Right lobe of liver (tissue), 6 donors: ENCODE results near the gene MAST3. TPM values are rescaled to one million over a fixed set of nuclear protein-coding genes. Genes with fewer than 3 reads are reported as not detected.

Source experiments
- ATAC-seq, 4 donors: fragments of 200-7000 bp; cut with Tn5 transposase; one replicate each; pipeline ENCODE4 v1.9.1; 2020; ENCODE audit warnings: mild to moderate bottlenecking in 4 of 4, moderate library complexity in 4 of 4
- DNase-seq, 3 donors: peaks; one replicate each; pipeline ENCODE4 v3.0.0-alpha.2; 2020
- H3K27ac ChIP-seq, 3 donors: fragments of 200-600 bp; one replicate each; pipeline ENCODE4 v1.8.0; 2022
- H3K27me3 ChIP-seq, 2 donors: fragments of 200-600 bp; one replicate each; pipeline ENCODE4 v1.8.0; 2022
- H3K36me3 ChIP-seq, 4 donors: fragments of 200-600 bp; sonication (generic) in 1 of 4; one replicate each; pipeline versions ENCODE4 v1.5.1 to v1.8.0; 2017 to 2022; ENCODE audit warnings: control low read depth in 1 of 4
- H3K4me1 ChIP-seq, 4 donors: fragments of 200-600 bp; sonication (generic) in 1 of 4; one replicate each; pipeline versions ENCODE4 v1.5.1 to v1.8.0; 2017 to 2022; ENCODE audit warnings: control low read depth in 1 of 4
- H3K4me3 ChIP-seq, 3 donors: fragments of 200-600 bp; one replicate each; pipeline ENCODE4 v1.8.0; 2022
- H3K9me3 ChIP-seq, 4 donors: fragments of 200-600 bp; sonication (generic) in 1 of 4; one replicate each; pipeline versions ENCODE4 v1.5.1 to v1.8.0; 2017 to 2022; ENCODE audit warnings: control low read depth in 1 of 4
- CTCF ChIP-seq, 4 donors: fragments of 200-600 bp in 3 of 4; fragments of 450-650 bp in 1 of 4; IDR thresholded peaks; one replicate each; pipeline versions ENCODE4 v1.5.1 to v1.8.0; 2016 to 2022; ENCODE audit warnings: antibody characterized with exemption in 4 of 4, mild to moderate bottlenecking in 2 of 4
- POLR2A ChIP-seq: fragments of 450-650 bp; IDR thresholded peaks from one replicate; pipeline ENCODE4 v1.6.1; 2017; ENCODE audit warnings: antibody characterized with exemption, mild to moderate bottlenecking
- WGBS: methylation state at CpG from one replicate; pipeline ENCODE4 v1.1.6; 2018; ENCODE audit warnings: low coverage, low lambda C conversion rate; ENCODE audit not compliant: insufficient coverage; ENCODE audit errors: missing lambda C conversion rate; 5-methylcytosine and 5-hydroxymethylcytosine counted together
- intact Hi-C, 2 donors: fragments of 100-400 bp; cut with DNase I; formaldehyde crosslinking; loops; one replicate each; pipeline versions ENCODE4 v1.11.2 to v1.14.1; 2022
- total RNA-seq, 6 experiments: library from RNA; depleted of rRNA in 2 of 6; stranded (reverse); fragments of >200 nt in 2 of 6; fragmentation: NEBNext Ultra II Directional in 3 of 6; extraction: Animal tissue kit (Norgen Biotek cat#: 25700) in 3 of 6; gene quantifications; one replicate each; pipeline versions ENCODE4 v1.1.0 to v1.2.4, GENCODE V29; 2016 to 2023
- donor health status: DM: no; HTN: yes; CAD: no.
- donor health status: DM: no; HTN: no; CAD: no.
- donor health status: DM: no; HTN: no; CAD: no.
- donor health status: DM: no; HTN: yes; CAD: no.
- donor health status: DM: no; HTN: yes; CAD: no.

Gene MAST3
- total RNA-seq, 6 experiments from 2014 or later, result 8.0 to 17.9 (median 10.0) TPM

GRCh38 chr19:18110609-18111232 lies 13.1 kb downstream of the MAST3 start:
- TF ChIP-seq CTCF (IDR thresholded peaks at IDR 0.05) (no peak), POLR2A (no peak)
- Histone ChIP-seq H3K4me1 (peaks cover 0 to 20% (median 2%) of the 10 kb centered on the region in 4 donors), H3K27ac (peak overlapping the region in 2 of 3 donors; percentile 81 to 87), H3K4me3 (peak overlapping the region; percentile 76 to 89 (median 79)), H3K9me3 (no peaks in the 10 kb centered on the region), H3K36me3 (no peaks in the 10 kb centered on the region), H3K27me3 (no peaks in the 10 kb centered on the region)
- intact Hi-C loops, result loop anchor here (5.0 kb wide), 1 partner anchor 57 kb away; no protein-coding TSS in a partner anchor
- ATAC-seq (no peak), DNase-seq (no peak)
- WGBS, result 35% methylated on average over 8 of the region's 22 CpGs

- ATAC-seq, result peak; percentile 53 to 66 (median 60)
- peak; percentile 89 for DNase-seq
- Histone ChIP-seq H3K27ac (no peak overlapping the region), H3K36me3 (no peaks in the 10 kb centered on the region), H3K27me3 (no peaks in the 10 kb centered on the region), H3K4me1 (peaks cover 0 to 28% (median 2%) of the 10 kb centered on the region in 4 donors), H3K4me3 (no peak overlapping the region), H3K9me3 (no peaks in the 10 kb centered on the region)
- intact Hi-C loops, result loop anchor here (5.0 kb wide), 1 partner anchor 54 kb away; no protein-coding TSS in a partner anchor
- WGBS, result 29% methylated on average over 9 of the region's 9 CpGs
- TF ChIP-seq CTCF (IDR thresholded peaks at IDR 0.05) (peak; percentile 80 to 95 (median 93)), POLR2A (no peak)
Observed at GRCh38 chr19:18112989-18113478, 15.5 kb downstream of the MAST3 start.

- TF ChIP-seq POLR2A, result no peak
- TF ChIP-seq CTCF (IDR thresholded peaks at IDR 0.05), result no peak
Observed at GRCh38 chr19:18113827-18114226, 16.2 kb downstream of the MAST3 start.

GRCh38 chr19:18114483-18114882 lies 16.9 kb downstream of the MAST3 start:
- TF ChIP-seq CTCF (IDR thresholded peaks at IDR 0.05) (no peak), POLR2A (no peak)
- no peaks in the 10 kb centered on the region for H3K36me3 ChIP-seq
- H3K27ac ChIP-seq, result no peak overlapping the region
- DNase-seq, result no peak
- intact Hi-C loops, result loop anchor here (5.0 kb wide), 1 partner anchor 53 kb away; no protein-coding TSS in a partner anchor
- no peaks in the 10 kb centered on the region for H3K27me3 ChIP-seq
- no peaks in the 10 kb centered on the region for H3K9me3 ChIP-seq
- 95% methylated on average over 2 of the region's 4 CpGs for WGBS
- no peak for ATAC-seq
- H3K4me3 ChIP-seq, result no peak overlapping the region
- H3K4me1 ChIP-seq, result peaks cover 0 to 22% (median 2%) of the 10 kb centered on the region in 4 donors

More at GRCh38 chr19:18113827-18114226, 16.2 kb downstream of the MAST3 start:
- intact Hi-C loops, result loop anchor here (5.0 kb wide), 1 partner anchor 53 kb away; no protein-coding TSS in a partner anchor
- H3K27ac ChIP-seq, result no peak overlapping the region
- no peaks in the 10 kb centered on the region for H3K27me3 ChIP-seq
- H3K4me1 ChIP-seq, result peaks cover 0 to 26% (median 2%) of the 10 kb centered on the region in 4 donors
- no peaks in the 10 kb centered on the region for H3K9me3 ChIP-seq
- WGBS, result 96% methylated on average over 3 of the region's 5 CpGs
- H3K36me3 ChIP-seq, result no peaks in the 10 kb centered on the region
- no peak overlapping the region for H3K4me3 ChIP-seq
- DNase-seq (no peak), ATAC-seq (no peak)
